ENCODE measurements around the gene MAS1. TPM values are rescaled to one million over a fixed set of nuclear protein-coding genes. Genes with fewer than 3 reads are reported as not detected.
"Not testable (repeated sequence)": the region's sequence is repeated elsewhere in the genome, so short reads cannot be mapped to it uniquely, and the experiment has no call there.

Gene MAS1
- total RNA-seq, 3 donors from 2014 or later (not counting 1 experiment from before 2014, with no cell fraction given) = not detected

- Histone ChIP-seq H3K4me1 (ENCODE audit: control insufficient read depth, insufficient read depth, low read length) (no peaks in the 10 kb centered on the region), H3K36me3 (ENCODE audit: control insufficient read depth, insufficient read depth, low read length) (no peaks in the 10 kb centered on the region), H3K9me3 (ENCODE audit: control insufficient read depth, insufficient read depth, low read length) (no peaks in the 10 kb centered on the region), H3K27ac (ENCODE audit: low read length) (no peak overlapping the region), H3K27me3 (ENCODE audit: control insufficient read depth, insufficient read depth, low read length) (peaks cover 2% of the 10 kb centered on the region), H3K4me3 (ENCODE audit: low read length) (no peak overlapping the region)
- H3K4me3 Mint-ChIP-seq = no peak overlapping the region
- H3K36me3 Mint-ChIP-seq = peaks cover 14% of the 10 kb centered on the region
- no peak for TF ChIP-seq CTCF (IDR thresholded peaks at IDR 0.05)
- peaks cover 0 to 3% of the 10 kb centered on the region in 2 donors for H3K9me3 Mint-ChIP-seq
- H3K27me3 Mint-ChIP-seq (ENCODE audit: low read depth in 2 of 2) = peaks cover 27 to 47% of the 10 kb centered on the region in 2 donors
- no peak overlapping the region for H3K27ac Mint-ChIP-seq
- intact Hi-C loops (cut with micrococcal nuclease) = loop anchor here (5.0 to 10.0 kb wide), 2 partner anchors 214 to 597 kb away; no protein-coding TSS in a partner anchor
- no peaks in the 10 kb centered on the region for H3K4me1 Mint-ChIP-seq
- 40% methylated on average over 1 of the region's 1 CpG for WGBS (ENCODE audit: insufficient coverage)
- DNase-seq (no peak), ATAC-seq (no peak)
These were observed 30.3 kb upstream of the MAS1 start for GRCh38 chr6:159860482-159860881.

GRCh38 chr6:159862103-159862502, 28.7 kb upstream of the MAS1 start:
- H3K4me3 Mint-ChIP-seq = no peak overlapping the region
- 42% methylated on average over 5 of the region's 5 CpGs for WGBS (ENCODE audit: insufficient coverage)
- Histone ChIP-seq H3K4me3 (ENCODE audit: low read length) (no peak overlapping the region), H3K4me1 (ENCODE audit: control insufficient read depth, insufficient read depth, low read length) (no peaks in the 10 kb centered on the region), H3K27ac (ENCODE audit: low read length) (no peak overlapping the region), H3K27me3 (ENCODE audit: control insufficient read depth, insufficient read depth, low read length) (peaks cover 2% of the 10 kb centered on the region), H3K9me3 (ENCODE audit: control insufficient read depth, insufficient read depth, low read length) (no peaks in the 10 kb centered on the region), H3K36me3 (ENCODE audit: control insufficient read depth, insufficient read depth, low read length) (no peaks in the 10 kb centered on the region)
- no peak for TF ChIP-seq CTCF (IDR thresholded peaks at IDR 0.05)
- H3K36me3 Mint-ChIP-seq = peaks cover 9% of the 10 kb centered on the region
- H3K27me3 Mint-ChIP-seq (ENCODE audit: low read depth in 2 of 2) = peaks cover 23 to 31% of the 10 kb centered on the region in 2 donors
- H3K9me3 Mint-ChIP-seq = peaks cover 0 to 3% of the 10 kb centered on the region in 2 donors
- no peak overlapping the region for H3K27ac Mint-ChIP-seq
- H3K4me1 Mint-ChIP-seq = no peaks in the 10 kb centered on the region
- DNase-seq (peak in 1 of 2 donors; percentile 57), ATAC-seq (no peak)
- intact Hi-C loops (cut with micrococcal nuclease) = loop anchor here (2.0 to 10.0 kb wide), 3 partner anchors 213 to 673 kb away; no protein-coding TSS in a partner anchor

- H3K4me1 ChIP-seq (ENCODE audit: control insufficient read depth, insufficient read depth, low read length); H3K27ac Mint-ChIP-seq; H3K36me3 ChIP-seq (ENCODE audit: control insufficient read depth, insufficient read depth, low read length); H3K4me3 Mint-ChIP-seq; H3K27me3 ChIP-seq (ENCODE audit: control insufficient read depth, insufficient read depth, low read length); H3K27ac ChIP-seq (ENCODE audit: low read length); H3K4me3 ChIP-seq (ENCODE audit: low read length); H3K4me1 Mint-ChIP-seq; H3K9me3 Mint-ChIP-seq; H3K9me3 ChIP-seq (ENCODE audit: control insufficient read depth, insufficient read depth, low read length); H3K36me3 Mint-ChIP-seq: not testable (repeated sequence)
- TF ChIP-seq CTCF (IDR thresholded peaks at IDR 0.05) = peak; percentile 50
- DNase-seq = peak in 1 of 2 donors; percentile 71
- intact Hi-C loops (cut with micrococcal nuclease) = loop anchor here (2.0 to 10.0 kb wide), 3 partner anchors 211 to 671 kb away; no protein-coding TSS in a partner anchor
- H3K27me3 Mint-ChIP-seq (ENCODE audit: low read depth in 2 of 2) = peaks cover 13 to 19% of the 10 kb centered on the region in 2 donors
- ATAC-seq = peak in 2 of 3 donors; percentile 38 to 55
- 39% methylated on average over 5 of the region's 5 CpGs for WGBS (ENCODE audit: insufficient coverage)
These were observed 27.4 kb upstream of the MAS1 start for GRCh38 chr6:159863341-159863740.

All from natural killer cell (primary cell).